HCT116 (cell line): ENCODE data around the gene PSMA7.

ENCODE experiments used
- CBX3 ChIP-seq: IDR thresholded peaks from 2 replicates; pipeline ENCODE4 v1.6.1; 2012; ENCODE audit warnings: low read depth
- CEBPB ChIP-seq: IDR thresholded peaks from 2 replicates; pipeline ENCODE4 v1.6.1; 2012; ENCODE audit warnings: low read depth
- EZH2 ChIP-seq: fragments of 200-600 bp; sonication (generic); IDR thresholded peaks from 2 replicates; pipeline ENCODE4 v1.6.1; 2017; ENCODE audit warnings: antibody characterized with exemption, mixed run types
- FOSL1 ChIP-seq: IDR thresholded peaks from 2 replicates; pipeline ENCODE4 v1.6.1; 2012; ENCODE audit warnings: low read depth
- JUND ChIP-seq: IDR thresholded peaks from 2 replicates; pipeline ENCODE4 v1.6.1; 2012
- POLR2A ChIP-seq: IDR thresholded peaks from 2 replicates; pipeline ENCODE4 v1.7.0; 2011; ENCODE audit warnings: borderline replicate concordance; ENCODE audit not compliant: insufficient read depth, insufficient read length; ENCODE audit errors: extremely low read depth
- POLR2AphosphoS5 ChIP-seq: IDR thresholded peaks from 2 replicates; pipeline ENCODE4 v1.6.1; 2011; ENCODE audit warnings: mild to moderate bottlenecking, low read depth, low read length, moderate library complexity
- RAD21 ChIP-seq: IDR thresholded peaks from 2 replicates; pipeline ENCODE4 v1.6.1; 2012; ENCODE audit warnings: low read depth, mild to moderate bottlenecking
- ZFX ChIP-seq: fragments of 450-650 bp; IDR thresholded peaks from 2 replicates; pipeline ENCODE4 v1.6.1; 2017
- TF ChIP-seq, protein P1 (sequence below), 3 experiments: fragments of 200-600 bp in 1 of 3; sonication (generic) in 1 of 3; IDR thresholded peaks in 2 of 3; conservative IDR thresholded peaks in 1 of 3; 2 replicates each; pipeline ENCODE4 v1.5.1; 2012 to 2017; ENCODE audit warnings: low read depth in 2 of 3, low read length in 2 of 3, antibody characterized with exemption in 1 of 3, borderline replicate concordance in 1 of 3, control low read depth in 1 of 3, mild to moderate bottlenecking in 1 of 3, mixed read lengths in 1 of 3, mixed run types in 1 of 3, moderate library complexity in 1 of 3; ENCODE audit not compliant: insufficient read depth in 1 of 3

DNA sequence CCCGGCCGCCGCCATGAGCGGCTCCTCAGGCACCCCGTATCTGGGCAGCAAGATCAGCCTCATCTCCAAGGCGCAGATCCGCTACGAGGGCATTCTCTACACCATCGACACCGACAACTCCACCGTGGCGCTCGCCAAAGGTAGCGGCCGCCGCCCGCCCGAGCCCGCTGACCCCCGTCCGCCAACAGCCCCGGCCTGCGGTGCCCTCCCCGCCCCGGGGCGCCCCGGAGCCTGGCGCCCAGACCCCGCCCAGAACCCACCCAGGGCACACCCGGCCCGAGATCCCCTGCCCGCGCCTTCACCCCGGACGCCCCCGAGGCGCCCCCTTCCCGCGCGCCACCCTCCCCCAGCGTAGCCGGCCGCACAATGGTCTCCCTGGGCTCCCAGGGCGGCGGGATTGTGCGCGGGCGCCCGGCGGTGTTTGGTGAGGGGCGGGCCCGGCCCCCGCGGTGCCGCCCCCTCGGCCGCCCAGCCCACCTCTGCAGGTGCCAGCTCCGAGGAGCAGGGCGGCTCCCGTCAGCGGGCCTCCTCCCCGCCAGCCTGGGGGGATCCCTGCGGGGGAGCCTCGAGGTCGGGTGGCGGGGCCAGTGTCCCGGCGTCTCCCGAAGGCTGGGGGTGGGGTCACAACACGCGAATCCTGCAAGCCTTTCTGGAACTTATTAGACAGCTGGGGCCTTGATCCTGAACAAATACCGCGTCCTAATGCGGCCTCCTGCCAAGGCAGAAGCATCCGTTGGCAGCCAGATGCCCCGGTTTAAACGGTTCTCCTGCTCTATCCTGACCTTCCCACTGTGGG is 20.3 kb downstream of the PSMA7 start:
- TF ChIP-seq, protein P1, sequence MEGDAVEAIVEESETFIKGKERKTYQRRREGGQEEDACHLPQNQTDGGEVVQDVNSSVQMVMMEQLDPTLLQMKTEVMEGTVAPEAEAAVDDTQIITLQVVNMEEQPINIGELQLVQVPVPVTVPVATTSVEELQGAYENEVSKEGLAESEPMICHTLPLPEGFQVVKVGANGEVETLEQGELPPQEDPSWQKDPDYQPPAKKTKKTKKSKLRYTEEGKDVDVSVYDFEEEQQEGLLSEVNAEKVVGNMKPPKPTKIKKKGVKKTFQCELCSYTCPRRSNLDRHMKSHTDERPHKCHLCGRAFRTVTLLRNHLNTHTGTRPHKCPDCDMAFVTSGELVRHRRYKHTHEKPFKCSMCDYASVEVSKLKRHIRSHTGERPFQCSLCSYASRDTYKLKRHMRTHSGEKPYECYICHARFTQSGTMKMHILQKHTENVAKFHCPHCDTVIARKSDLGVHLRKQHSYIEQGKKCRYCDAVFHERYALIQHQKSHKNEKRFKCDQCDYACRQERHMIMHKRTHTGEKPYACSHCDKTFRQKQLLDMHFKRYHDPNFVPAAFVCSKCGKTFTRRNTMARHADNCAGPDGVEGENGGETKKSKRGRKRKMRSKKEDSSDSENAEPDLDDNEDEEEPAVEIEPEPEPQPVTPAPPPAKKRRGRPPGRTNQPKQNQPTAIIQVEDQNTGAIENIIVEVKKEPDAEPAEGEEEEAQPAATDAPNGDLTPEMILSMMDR (IDR thresholded peaks at IDR 0.05 in 2 of 3, conservative IDR thresholded peaks at IDR 0.05 in 1 of 3; ENCODE audit: borderline replicate concordance in 1 of 3, insufficient read depth in 1 of 3, low read depth in 2 of 3, low read length in 2 of 3) = no peak
- TF ChIP-seq POLR2A = no peak
- TF ChIP-seq POLR2AphosphoS5 = 0 out of 2 replicates have a peak, but pooled peaks have one; percentile 21
- TF ChIP-seq EZH2 = no peak
- no peak for TF ChIP-seq RAD21
- no peak for TF ChIP-seq CEBPB
- TF ChIP-seq CBX3 = no peak
- no peak for TF ChIP-seq FOSL1
- TF ChIP-seq JUND = no peak
- peak; percentile 69; the same call in 1 of the 2 replicates for TF ChIP-seq ZFX
